ENCODE measurements around the gene PARP3. TPM values are rescaled to one million over a fixed set of nuclear protein-coding genes. Genes with fewer than 3 reads are reported as not detected.

Gene PARP3
- polyA plus RNA-seq, 1 of the 3 experiments (the other 2 are of a cell fraction), result 31.1 TPM

DNA sequence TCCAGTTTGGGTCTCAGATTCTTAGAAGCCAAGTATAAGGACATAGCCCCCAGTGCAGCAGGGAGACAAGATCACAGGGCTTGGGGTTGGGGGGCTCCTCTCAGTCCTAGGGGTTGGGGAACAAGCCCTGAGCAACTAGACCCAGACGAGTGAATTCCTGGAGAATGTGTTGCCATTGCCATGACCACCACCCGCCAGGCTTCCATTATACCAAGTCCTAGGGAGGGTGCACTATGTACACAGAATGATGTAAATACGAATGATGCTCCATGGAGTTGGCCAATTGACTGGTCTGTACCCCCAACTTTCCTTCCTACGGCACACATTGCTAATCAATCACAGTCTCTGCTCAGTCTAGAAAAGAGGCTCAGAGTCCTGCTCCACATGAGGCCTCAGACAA, 47.8 kb upstream of the PARP3 start:
- H3K9me3 ChIP-seq, result no peaks in the 10 kb centered on the region
- ChIA-PET CTCF (no interaction called here), POLR2A (no interaction called here)
- H3K9me2 ChIP-seq, result no peaks in the 10 kb centered on the region
- H3K36me3 ChIP-seq (replicated peaks in 1 of 2; ENCODE audit: control insufficient read depth in 1 of 2, insufficient read depth in 2 of 2, low read length in 1 of 2), result no peaks in the 10 kb centered on the region
- no peaks in the 10 kb centered on the region for H3F3A ChIP-seq (replicated peaks; ENCODE audit: insufficient read depth)
- H3K4me3 ChIP-seq (ENCODE audit: low read depth in 2 of 2, low read length in 1 of 2), result no peak overlapping the region
- H2AFZ ChIP-seq (ENCODE audit: low read depth), result no peak overlapping the region
- TF ChIP-seq FOXJ3 (CRISPR knock-in tag; IDR thresholded peaks at IDR 0.05) (no peak), GABPA (IDR thresholded peaks at IDR 0.05; ENCODE audit: low read depth) (no peak), SMC3 (IDR thresholded peaks at IDR 0.05; ENCODE audit: low read depth, low read length) (no peak), NRF1 (IDR thresholded peaks at IDR 0.05; ENCODE audit: low read depth, low read length) (no peak), YY1 (IDR thresholded peaks at IDR 0.05; ENCODE audit: low read depth) (no peak)
- TF ChIP-seq, protein P1, sequence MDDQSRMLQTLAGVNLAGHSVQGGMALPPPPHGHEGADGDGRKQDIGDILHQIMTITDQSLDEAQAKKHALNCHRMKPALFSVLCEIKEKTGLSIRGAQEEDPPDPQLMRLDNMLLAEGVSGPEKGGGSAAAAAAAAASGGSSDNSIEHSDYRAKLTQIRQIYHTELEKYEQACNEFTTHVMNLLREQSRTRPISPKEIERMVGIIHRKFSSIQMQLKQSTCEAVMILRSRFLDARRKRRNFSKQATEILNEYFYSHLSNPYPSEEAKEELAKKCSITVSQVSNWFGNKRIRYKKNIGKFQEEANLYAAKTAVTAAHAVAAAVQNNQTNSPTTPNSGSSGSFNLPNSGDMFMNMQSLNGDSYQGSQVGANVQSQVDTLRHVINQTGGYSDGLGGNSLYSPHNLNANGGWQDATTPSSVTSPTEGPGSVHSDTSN (IDR thresholded peaks at IDR 0.05), result no peak
- TF ChIP-seq, protein P2, sequence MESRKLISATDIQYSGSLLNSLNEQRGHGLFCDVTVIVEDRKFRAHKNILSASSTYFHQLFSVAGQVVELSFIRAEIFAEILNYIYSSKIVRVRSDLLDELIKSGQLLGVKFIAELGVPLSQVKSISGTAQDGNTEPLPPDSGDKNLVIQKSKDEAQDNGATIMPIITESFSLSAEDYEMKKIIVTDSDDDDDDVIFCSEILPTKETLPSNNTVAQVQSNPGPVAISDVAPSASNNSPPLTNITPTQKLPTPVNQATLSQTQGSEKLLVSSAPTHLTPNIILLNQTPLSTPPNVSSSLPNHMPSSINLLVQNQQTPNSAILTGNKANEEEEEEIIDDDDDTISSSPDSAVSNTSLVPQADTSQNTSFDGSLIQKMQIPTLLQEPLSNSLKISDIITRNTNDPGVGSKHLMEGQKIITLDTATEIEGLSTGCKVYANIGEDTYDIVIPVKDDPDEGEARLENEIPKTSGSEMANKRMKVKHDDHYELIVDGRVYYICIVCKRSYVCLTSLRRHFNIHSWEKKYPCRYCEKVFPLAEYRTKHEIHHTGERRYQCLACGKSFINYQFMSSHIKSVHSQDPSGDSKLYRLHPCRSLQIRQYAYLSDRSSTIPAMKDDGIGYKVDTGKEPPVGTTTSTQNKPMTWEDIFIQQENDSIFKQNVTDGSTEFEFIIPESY (IDR thresholded peaks at IDR 0.05; ENCODE audit: borderline replicate concordance, low read depth), result no peak
- H3K4me1 ChIP-seq (ENCODE audit: control insufficient read depth in 1 of 2, insufficient read depth in 2 of 2, low read depth in 1 of 2, low read length in 1 of 2), result no peaks in the 10 kb centered on the region
- 0 out of 2 replicates have a peak, but pooled peaks cover 6% of the 10 kb centered on the region for H3K27me3 ChIP-seq (ENCODE audit: insufficient read depth)
- no peak overlapping the region for H3K9ac ChIP-seq
- no peaks in the 10 kb centered on the region for H4K20me1 ChIP-seq (ENCODE audit: insufficient read depth)
- 50% methylated on average over 1 of the region's 4 CpGs for WGBS (ENCODE audit: low lambda C conversion rate)
- H3K79me2 ChIP-seq (ENCODE audit: insufficient read depth), result no peaks in the 10 kb centered on the region
- DNase-seq, result no peak
- no peak overlapping the region for H3K4me2 ChIP-seq
- H3K27ac ChIP-seq (ENCODE audit: low read depth in 2 of 2, low read length in 1 of 2), result no peak overlapping the region

GRCh38 chr3:51894939-51895338, 47.2 kb upstream of the PARP3 start:
- no peaks in the 10 kb centered on the region for H3K36me3 ChIP-seq (replicated peaks in 1 of 2; ENCODE audit: control insufficient read depth in 1 of 2, insufficient read depth in 2 of 2, low read length in 1 of 2)
- ChIA-PET POLR2A (no interaction called here), CTCF (no interaction called here)
- no peak overlapping the region for H3K4me2 ChIP-seq
- no peak overlapping the region for H3K27ac ChIP-seq (ENCODE audit: low read depth in 2 of 2, low read length in 1 of 2)
- no peak overlapping the region for H2AFZ ChIP-seq (ENCODE audit: low read depth)
- DNase-seq, result no peak
- no peak overlapping the region for H3K4me3 ChIP-seq (ENCODE audit: low read depth in 2 of 2, low read length in 1 of 2)
- H3K9me2 ChIP-seq, result no peaks in the 10 kb centered on the region
- WGBS (ENCODE audit: low lambda C conversion rate), result 66% methylated on average over 16 of the region's 16 CpGs
- TF ChIP-seq SIN3A (IDR thresholded peaks at IDR 0.05; ENCODE audit: borderline replicate concordance, low read depth, low read length), result no peak
- TF ChIP-seq CTCF (IDR thresholded peaks at IDR 0.05), result no peak
- no peak for TF ChIP-seq GABPA (IDR thresholded peaks at IDR 0.05; ENCODE audit: low read depth)
- TF ChIP-seq FOXJ3 (CRISPR knock-in tag; IDR thresholded peaks at IDR 0.05), result no peak
- no peak for TF ChIP-seq MXI1 (IDR thresholded peaks at IDR 0.05; ENCODE audit: low read depth, low read length)
- TF ChIP-seq TAF1 (IDR thresholded peaks at IDR 0.05; ENCODE audit: borderline replicate concordance, low read depth, low read length), result no peak
- no peak for TF ChIP-seq GATA2 (CRISPR knock-in tag; IDR thresholded peaks at IDR 0.05)
- no peak for TF ChIP-seq YY1 (IDR thresholded peaks at IDR 0.05; ENCODE audit: low read depth)
- TF ChIP-seq EP300 (IDR thresholded peaks at IDR 0.05; ENCODE audit: borderline replicate concordance in 1 of 2, low read depth in 1 of 2, low read length in 1 of 2), result no peak
- TF ChIP-seq, protein P2 (IDR thresholded peaks at IDR 0.05; ENCODE audit: borderline replicate concordance, low read depth), result no peak
- no peak for TF ChIP-seq FOXM1 (IDR thresholded peaks at IDR 0.05; ENCODE audit: low read depth)
- no peak for TF ChIP-seq RAD21 (IDR thresholded peaks at IDR 0.05; ENCODE audit: low read length)
- no peak for TF ChIP-seq JUND (IDR thresholded peaks at IDR 0.05)
- no peak for TF ChIP-seq MEF2A (IDR thresholded peaks at IDR 0.05; ENCODE audit: borderline replicate concordance, low read depth)
- TF ChIP-seq SMC3 (IDR thresholded peaks at IDR 0.05; ENCODE audit: low read depth, low read length), result no peak
- no peak for TF ChIP-seq POLR2AphosphoS5 (IDR thresholded peaks at IDR 0.05; ENCODE audit: low read depth, low read length)
- TF ChIP-seq, protein P1 (IDR thresholded peaks at IDR 0.05), result no peak
- TF ChIP-seq TCF12 (IDR thresholded peaks at IDR 0.05), result no peak
- H3K79me2 ChIP-seq (ENCODE audit: insufficient read depth), result no peaks in the 10 kb centered on the region
- H3K4me1 ChIP-seq (ENCODE audit: control insufficient read depth in 1 of 2, insufficient read depth in 2 of 2, low read depth in 1 of 2, low read length in 1 of 2), result no peaks in the 10 kb centered on the region
- no peaks in the 10 kb centered on the region for H3K9me3 ChIP-seq
- H4K20me1 ChIP-seq (ENCODE audit: insufficient read depth), result no peaks in the 10 kb centered on the region
- H3K9ac ChIP-seq, result no peak overlapping the region
- H3F3A ChIP-seq (replicated peaks; ENCODE audit: insufficient read depth), result no peaks in the 10 kb centered on the region
- H3K27me3 ChIP-seq (ENCODE audit: insufficient read depth), result 0 out of 2 replicates have a peak, but pooled peaks cover 6% of the 10 kb centered on the region

All from SK-N-SH (cell line).